BLaER1 treated with 17β-estradiol and CSF1 and Interleukin-3, amounts not matched to agents 10 nM and 100 nM (cell line): ENCODE measurements around the gene GJB3.
"Not testable (repeated sequence)": the region's sequence is repeated elsewhere in the genome, so short reads cannot be mapped to it uniquely, and the experiment has no call there.

Experiments used
- H3K27ac ChIP-seq, 11 experiments: shearing (Covaris generic); formaldehyde crosslinking; 2 replicates each; pipeline ENCODE4 v1.8.1; 2022
- H3K27me3 ChIP-seq, 11 experiments: shearing (Covaris generic); formaldehyde crosslinking; 2 replicates each; pipeline ENCODE4 v1.8.1; 2022
- H3K36me3 ChIP-seq, 11 experiments: shearing (Covaris generic); formaldehyde crosslinking; 2 replicates each; pipeline ENCODE4 v1.8.1; 2022
- H3K4me1 ChIP-seq, 10 experiments: shearing (Covaris generic); formaldehyde crosslinking; 2 replicates each; pipeline ENCODE4 v1.8.1; 2022
- H3K4me2 ChIP-seq, 11 experiments: shearing (Covaris generic); formaldehyde crosslinking; 2 replicates each; pipeline ENCODE4 v1.8.1; 2022
- H3K4me3 ChIP-seq, 10 experiments: shearing (Covaris generic); formaldehyde crosslinking; 2 replicates each; pipeline ENCODE4 v1.8.1; 2022
- H3K9ac ChIP-seq, 11 experiments: shearing (Covaris generic); formaldehyde crosslinking; 2 replicates each; pipeline ENCODE4 v1.8.1; 2022
- H3K9me3 ChIP-seq, 11 experiments: shearing (Covaris generic); formaldehyde crosslinking; replicated peaks in 1 of 11; 2 replicates each; pipeline ENCODE4 v1.8.1; 2022
- H4K20me1 ChIP-seq, 11 experiments: shearing (Covaris generic); formaldehyde crosslinking; 2 replicates each; pipeline ENCODE4 v1.8.1; 2022
- Cebpa-rat ChIP-seq, 11 experiments: shearing (Covaris generic); IDR thresholded peaks; 2 replicates each; pipeline ENCODE4 v1.8.1; 2022

GJB3 gene

GRCh38 chr1:34781071-34781843 lies at the start of gene GJB3:
Gene GJB3 (plus strand): TSS chr1:34781214. CDS start chr1:34784763, 3,549 bp downstream.
- Histone ChIP-seq H3K27me3 (peaks cover 40 to 51% (median 45%) of the 10 kb centered on the region in 11 experiments), H3K4me1 (peaks cover 0 to 19% (median 4%) of the 10 kb centered on the region in 10 experiments; a peak in 8 of 20 replicates), H3K9ac (no peak within 1 kb of the TSS), H3K9me3 (no peaks in the 10 kb centered on the region), H3K36me3 (no peaks in the 10 kb centered on the region), H3K4me2 (peak within 1 kb of the TSS in 5 of 11 experiments; percentile 7 to 59 (median 28); a peak in 6 of 22 replicates), H3K27ac (no peak within 1 kb of the TSS), H3K4me3 (no peak within 1 kb of the TSS; a peak in 1 of 20 replicates), H4K20me1 (no peaks in the 10 kb centered on the region; a peak in 1 of 22 replicates)
- no peak for TF ChIP-seq Cebpa-rat (IDR thresholded peaks at IDR 0.05)

DNA sequence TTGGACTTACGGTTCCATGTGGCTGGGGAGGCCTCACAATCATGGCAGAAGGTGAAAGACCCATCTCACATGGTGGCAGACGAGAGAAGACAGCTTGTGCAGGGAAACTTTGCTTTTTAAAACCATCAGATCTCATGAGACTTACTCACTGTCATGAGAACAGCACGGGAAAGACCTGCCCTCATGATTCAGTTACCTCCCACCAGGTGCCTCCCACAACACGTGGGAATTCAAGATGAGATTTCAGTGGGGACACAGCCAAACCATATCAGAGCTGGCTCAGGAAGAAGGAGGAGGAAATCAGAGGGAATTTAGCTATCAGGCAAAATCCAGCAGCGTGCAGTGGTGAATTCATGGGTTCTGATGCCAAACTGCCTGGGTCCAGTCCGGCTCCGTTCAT lies 48.2 kb upstream of the GJB3 start:
- H3K27ac ChIP-seq, H3K4me1 ChIP-seq, H3K9ac ChIP-seq, H3K4me2 ChIP-seq, H4K20me1 ChIP-seq, H3K27me3 ChIP-seq, H3K36me3 ChIP-seq, H3K4me3 ChIP-seq, H3K9me3 ChIP-seq: not testable (repeated sequence)

GRCh38 chr1:34736692-34737091 lies 44.3 kb upstream of the GJB3 start:
- Histone ChIP-seq H3K27me3 (no peaks in the 10 kb centered on the region), H3K36me3 (no peaks in the 10 kb centered on the region), H3K27ac (no peak overlapping the region), H3K4me1 (no peaks in the 10 kb centered on the region), H3K4me3 (no peak overlapping the region), H3K9ac (no peak overlapping the region), H4K20me1 (no peaks in the 10 kb centered on the region), H3K4me2 (no peak overlapping the region), H3K9me3 (no peaks in the 10 kb centered on the region)
- TF ChIP-seq Cebpa-rat (IDR thresholded peaks at IDR 0.05) = no peak

DNA sequence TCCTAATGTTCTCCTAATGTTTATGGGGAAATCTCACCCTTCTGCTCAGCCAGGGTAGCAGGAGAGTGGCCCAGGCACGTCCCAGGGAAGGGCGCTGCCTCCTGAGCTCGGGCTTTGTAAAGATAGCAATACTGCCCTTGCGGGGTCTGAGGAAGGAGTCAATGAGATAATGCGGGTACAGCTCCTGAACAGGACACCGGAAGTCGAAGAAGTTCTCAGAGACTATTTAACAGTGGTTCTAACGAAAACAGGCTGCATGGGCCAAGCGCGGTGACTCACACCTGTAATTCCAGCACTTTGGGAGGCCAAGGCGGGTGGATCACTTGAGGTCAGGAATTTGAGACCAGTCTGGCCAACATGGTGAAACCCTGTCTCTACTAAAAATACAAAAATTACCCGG lies 43.8 kb upstream of the GJB3 start:
- H3K4me3 ChIP-seq, H4K20me1 ChIP-seq, H3K27me3 ChIP-seq, H3K9ac ChIP-seq, H3K36me3 ChIP-seq, H3K9me3 ChIP-seq, H3K4me1 ChIP-seq, H3K27ac ChIP-seq, H3K4me2 ChIP-seq: not testable (repeated sequence)

GRCh38 chr1:34739613-34740012 lies 41.4 kb upstream of the GJB3 start:
- Histone ChIP-seq H3K4me2 (no peak overlapping the region), H3K27ac (no peak overlapping the region), H3K9ac (no peak overlapping the region), H4K20me1 (peaks cover 0 to 5% (median 0%) of the 10 kb centered on the region in 11 experiments; a peak in 1 of 22 replicates), H3K4me3 (no peak overlapping the region), H3K27me3 (no peaks in the 10 kb centered on the region), H3K9me3 (no peaks in the 10 kb centered on the region), H3K4me1 (no peaks in the 10 kb centered on the region), H3K36me3 (no peaks in the 10 kb centered on the region)
- no peak for TF ChIP-seq Cebpa-rat (IDR thresholded peaks at IDR 0.05)

- Histone ChIP-seq H3K9ac (no peak overlapping the region), H3K27ac (no peak overlapping the region), H4K20me1 (peaks cover 0 to 5% (median 0%) of the 10 kb centered on the region in 11 experiments; a peak in 1 of 22 replicates), H3K27me3 (no peaks in the 10 kb centered on the region), H3K36me3 (no peaks in the 10 kb centered on the region), H3K4me3 (no peak overlapping the region), H3K4me1 (no peaks in the 10 kb centered on the region), H3K4me2 (no peak overlapping the region), H3K9me3 (no peaks in the 10 kb centered on the region)
- TF ChIP-seq Cebpa-rat (IDR thresholded peaks at IDR 0.05) = no peak
Measured at GRCh38 chr1:34740161-34740868, 40.7 kb upstream of the GJB3 start.

DNA sequence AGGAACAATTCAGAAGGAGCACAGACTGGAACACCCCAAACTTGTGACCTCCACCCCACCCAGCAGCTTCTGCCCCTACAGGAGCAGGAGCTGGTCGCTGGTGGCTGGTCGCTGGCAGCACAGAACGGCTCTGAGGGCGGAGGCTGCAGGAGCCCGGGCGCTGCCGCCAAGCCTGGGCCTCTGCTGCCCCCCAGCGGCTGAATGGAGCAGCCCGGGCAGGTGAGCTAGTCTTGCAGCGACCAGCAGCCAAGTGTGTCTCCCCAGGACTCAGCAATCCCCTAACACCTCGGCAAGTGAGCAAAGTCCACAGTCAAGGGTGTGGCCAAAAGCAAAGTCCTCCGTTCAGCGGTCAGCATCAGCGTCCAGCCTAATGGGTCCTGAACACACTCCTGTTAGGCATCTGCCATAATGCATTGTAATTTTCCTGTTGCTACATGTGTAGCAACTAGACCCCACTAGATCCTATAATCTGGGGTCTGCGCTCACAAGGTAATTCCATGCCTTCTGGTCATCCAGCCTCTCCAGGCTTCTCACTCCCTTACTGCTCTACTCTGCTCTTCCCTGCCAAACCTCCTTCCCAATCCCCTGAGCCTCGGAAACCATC lies 38.2 kb upstream of the GJB3 start:
- Histone ChIP-seq H3K27me3 (no peaks in the 10 kb centered on the region), H4K20me1 (peaks cover 0 to 5% (median 0%) of the 10 kb centered on the region in 11 experiments; a peak in 1 of 22 replicates), H3K36me3 (no peaks in the 10 kb centered on the region), H3K4me2 (no peak overlapping the region), H3K27ac (no peak overlapping the region), H3K9ac (no peak overlapping the region), H3K9me3 (no peaks in the 10 kb centered on the region), H3K4me3 (no peak overlapping the region), H3K4me1 (no peaks in the 10 kb centered on the region)
- TF ChIP-seq Cebpa-rat (IDR thresholded peaks at IDR 0.05) = no peak

DNA sequence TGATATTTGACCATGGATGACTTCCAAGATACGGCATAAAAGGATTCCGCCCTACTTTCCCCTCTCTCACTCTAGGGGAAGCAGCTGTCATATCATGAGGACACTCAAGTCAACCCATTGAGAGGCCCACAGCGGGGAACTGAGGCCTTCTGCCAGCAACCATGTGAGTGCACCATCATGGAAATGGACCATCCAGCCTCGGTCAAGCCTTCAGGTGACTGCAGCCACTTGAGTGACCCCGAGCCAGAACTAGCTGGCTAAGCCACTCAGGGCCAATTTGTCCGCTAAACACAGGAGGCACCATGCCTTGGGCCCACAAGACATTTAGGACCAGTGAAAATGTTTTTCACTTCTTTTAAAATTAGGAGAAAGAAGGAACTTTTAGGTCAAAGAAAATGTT lies 37.2 kb upstream of the GJB3 start:
- H3K4me3 ChIP-seq = no peak overlapping the region
- H3K27ac ChIP-seq = no peak overlapping the region
- no peak overlapping the region for H3K4me2 ChIP-seq
- no peak for TF ChIP-seq Cebpa-rat (IDR thresholded peaks at IDR 0.05)
- H3K9me3 ChIP-seq = no peaks in the 10 kb centered on the region
- no peaks in the 10 kb centered on the region for H3K4me1 ChIP-seq
- no peak overlapping the region for H3K9ac ChIP-seq
- peaks cover 0 to 5% (median 0%) of the 10 kb centered on the region in 11 experiments; a peak in 1 of 22 replicates for H4K20me1 ChIP-seq
- H3K36me3 ChIP-seq = no peaks in the 10 kb centered on the region
- H3K27me3 ChIP-seq = no peaks in the 10 kb centered on the region

DNA sequence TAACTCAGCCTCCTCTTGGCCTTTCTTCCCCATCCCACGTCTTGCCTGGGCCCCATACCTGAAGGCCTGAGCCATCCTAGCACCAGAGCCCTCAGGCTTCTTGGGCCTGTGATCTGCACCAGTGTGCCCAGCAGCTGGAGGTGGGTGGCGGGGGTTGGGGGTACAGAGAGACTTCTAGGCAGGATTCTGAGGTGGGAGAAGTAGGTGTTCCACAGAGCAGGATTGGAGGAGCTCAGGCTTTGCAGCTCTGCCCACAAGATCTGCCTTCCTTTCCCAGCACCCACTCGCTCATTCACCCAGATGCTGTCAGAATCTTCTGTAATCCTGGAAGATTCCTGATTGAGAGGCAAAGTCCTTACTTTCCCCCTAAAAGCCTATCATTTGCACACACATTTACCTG lies 36.2 kb upstream of the GJB3 start:
- no peaks in the 10 kb centered on the region for H3K4me1 ChIP-seq

More for the DNA sequence above, 36.2 kb upstream of the GJB3 start:
- H3K9ac ChIP-seq = no peak overlapping the region
- no peaks in the 10 kb centered on the region for H3K9me3 ChIP-seq
- no peaks in the 10 kb centered on the region for H3K36me3 ChIP-seq
- peaks cover 0 to 5% (median 0%) of the 10 kb centered on the region in 11 experiments; a peak in 1 of 22 replicates for H4K20me1 ChIP-seq
- no peaks in the 10 kb centered on the region for H3K27me3 ChIP-seq
- H3K4me3 ChIP-seq = no peak overlapping the region
- H3K27ac ChIP-seq = no peak overlapping the region
- H3K4me2 ChIP-seq = no peak overlapping the region
- no peak for TF ChIP-seq Cebpa-rat (IDR thresholded peaks at IDR 0.05)
